ENCODE results near the gene NR1I2.

The NR1I2 gene

DNA sequence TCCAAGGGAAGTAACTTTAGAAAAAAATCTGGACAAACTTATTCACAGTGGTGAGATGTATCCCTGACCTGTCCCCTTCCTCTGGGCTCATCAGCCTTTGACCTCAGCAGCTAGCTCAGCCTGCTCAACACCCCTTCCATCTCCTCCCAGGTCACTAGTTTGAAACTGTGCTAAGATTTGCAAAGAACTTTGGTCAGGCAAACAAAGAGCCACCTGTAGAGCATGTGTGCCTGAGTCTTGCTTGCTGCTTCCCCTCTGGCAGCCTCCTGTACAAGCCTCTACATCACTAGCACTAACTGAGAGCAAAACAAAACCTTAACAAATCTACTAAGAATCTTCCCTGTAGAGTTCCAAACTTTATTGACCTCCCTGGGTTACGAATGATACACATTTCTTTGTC is 43.9 kb downstream of the NR1I2 start:
- DNase-seq, result no peak

DNA sequence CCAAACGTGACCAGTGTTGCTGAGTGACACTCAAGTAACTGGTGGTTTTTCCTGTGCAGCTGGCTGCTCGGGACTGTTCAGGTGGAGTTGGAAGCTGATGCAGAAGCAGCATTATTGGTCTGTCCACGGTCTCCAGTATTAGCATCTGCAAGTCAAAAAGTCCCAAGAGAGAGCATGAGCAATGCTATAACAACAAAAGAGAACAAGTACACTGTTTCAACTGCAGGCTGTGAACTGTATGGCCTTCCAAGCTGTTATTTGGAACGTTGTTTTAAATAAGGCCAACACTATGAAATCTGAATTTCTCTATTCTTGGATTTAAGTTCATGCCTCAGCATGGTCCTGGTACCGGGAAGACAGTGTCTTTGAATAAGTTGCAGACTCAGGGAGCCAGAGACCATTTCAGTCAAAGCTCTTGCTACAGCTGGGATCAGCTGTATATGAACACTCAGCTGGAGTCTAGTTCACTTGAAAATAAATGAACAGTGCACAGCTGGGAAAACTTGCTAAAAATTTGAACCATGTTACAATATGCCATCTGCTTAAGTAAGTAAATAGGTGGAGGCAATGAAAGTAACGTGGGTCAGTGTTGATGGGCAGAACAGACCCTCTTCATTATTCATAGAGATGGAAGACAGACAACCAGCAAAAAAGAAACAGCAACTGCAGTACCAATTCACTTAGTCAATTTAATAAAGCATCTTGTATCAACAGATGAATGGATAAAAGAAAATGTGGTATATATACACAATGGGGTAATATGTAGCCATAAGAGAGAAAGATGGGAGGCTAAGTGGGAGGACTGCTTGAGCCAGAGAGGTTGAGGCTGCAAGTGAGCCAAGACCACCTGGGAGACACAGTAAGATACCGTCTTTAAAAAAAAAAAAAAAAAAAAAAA is 45.1 kb downstream of the NR1I2 start:
- no peak for DNase-seq

- DNase-seq, result no peak
These were observed 47.5 kb downstream of the NR1I2 start for GRCh38 chr3:119829420-119829819.

DNA sequence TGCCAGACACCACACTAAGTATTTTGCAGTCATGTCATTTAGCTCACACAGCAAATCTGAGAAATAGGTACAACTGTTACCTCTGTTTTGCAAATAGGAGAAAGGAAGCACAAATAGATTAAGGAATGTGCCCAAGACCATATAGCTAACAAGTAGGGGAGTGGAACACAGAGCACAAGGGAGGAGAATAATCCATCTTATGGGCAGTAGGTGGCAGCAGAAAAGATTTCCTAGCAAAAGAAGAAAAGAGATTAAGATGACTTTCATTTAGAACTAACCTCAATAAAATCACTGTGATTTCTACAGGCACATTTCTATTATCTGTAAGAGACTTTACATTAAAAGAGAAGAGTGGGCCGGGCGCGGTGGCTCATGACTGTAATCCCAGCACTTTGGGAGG is 49.1 kb downstream of the NR1I2 start:
- no peak for DNase-seq

- peak; percentile 43 for DNase-seq
These were observed 50.1 kb downstream of the NR1I2 start for GRCh38 chr3:119831941-119832371.

- no peak for DNase-seq
These were observed 53.0 kb downstream of the NR1I2 start for GRCh38 chr3:119834754-119835370.

- DNase-seq, result no peak
These were observed 53.7 kb downstream of the NR1I2 start for GRCh38 chr3:119835556-119835955.

DNA sequence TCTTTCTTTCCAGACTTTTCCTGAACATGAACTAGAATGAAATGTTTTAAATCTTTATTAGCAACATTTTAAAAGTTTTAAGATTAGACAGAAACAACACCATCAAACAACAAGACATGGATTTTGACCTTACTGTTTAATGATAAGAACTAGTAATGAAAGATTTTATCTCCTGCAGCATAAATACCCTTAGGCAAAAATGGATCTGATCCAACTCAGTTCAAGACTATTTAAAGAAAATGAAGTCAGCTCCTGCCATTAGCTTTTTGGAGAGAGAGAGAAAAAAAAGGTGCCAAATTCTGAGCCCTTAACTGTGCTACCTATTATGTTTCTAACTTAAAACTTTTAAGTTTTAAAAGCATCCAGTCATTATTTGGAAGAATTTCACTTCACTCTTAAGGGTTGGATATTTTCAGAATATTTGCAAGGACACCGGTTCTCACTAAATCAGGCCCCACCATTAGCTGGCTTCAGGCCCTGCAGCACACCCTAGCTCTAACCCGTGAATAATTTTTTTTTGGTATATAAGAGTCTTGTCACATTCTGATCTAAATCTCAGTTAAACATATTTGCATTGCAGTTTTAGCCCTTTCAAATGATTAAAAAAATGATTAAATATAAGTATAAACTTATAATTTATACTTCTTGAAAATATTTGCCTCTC is 60.0 kb downstream of the NR1I2 start:
- DNase-seq, result no peak

DNA sequence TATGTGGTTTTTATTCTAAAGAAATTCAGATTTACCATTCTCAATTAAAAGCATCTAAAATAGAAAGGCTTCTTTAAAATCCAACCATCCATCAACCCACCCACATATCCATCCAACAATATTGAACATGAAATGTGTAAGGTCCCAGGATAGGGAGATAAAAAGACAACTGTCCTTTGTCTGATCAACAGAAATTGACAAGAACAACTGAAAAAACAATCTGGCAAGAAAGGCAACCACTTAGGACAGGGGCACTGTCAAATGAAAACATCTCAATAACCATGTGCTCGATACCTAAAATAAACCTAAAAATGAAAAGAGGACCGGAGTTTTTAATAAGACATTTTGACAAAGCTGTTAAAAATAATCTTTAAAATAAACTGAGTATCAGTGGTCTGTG is 67.2 kb downstream of the NR1I2 start:
- no peak for DNase-seq

DNA sequence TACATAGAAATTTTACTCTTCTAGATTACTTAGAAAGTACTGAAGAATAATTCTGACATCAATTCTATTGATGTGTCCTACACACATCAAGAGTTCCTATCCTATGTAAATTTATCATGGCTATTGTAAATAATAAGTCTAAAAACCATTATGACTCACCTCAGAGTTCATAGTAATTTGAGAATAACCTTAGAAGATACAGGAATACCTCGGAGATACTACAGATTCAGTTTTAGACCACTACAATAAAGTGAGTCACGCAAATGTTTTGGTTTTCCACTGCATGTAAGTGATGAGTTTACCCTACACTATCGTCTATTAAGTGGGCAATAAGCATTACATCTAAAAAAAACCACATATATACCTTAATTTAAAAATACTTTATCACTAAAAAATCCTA is 74.8 kb downstream of the NR1I2 start:
- no peak for DNase-seq

DNA sequence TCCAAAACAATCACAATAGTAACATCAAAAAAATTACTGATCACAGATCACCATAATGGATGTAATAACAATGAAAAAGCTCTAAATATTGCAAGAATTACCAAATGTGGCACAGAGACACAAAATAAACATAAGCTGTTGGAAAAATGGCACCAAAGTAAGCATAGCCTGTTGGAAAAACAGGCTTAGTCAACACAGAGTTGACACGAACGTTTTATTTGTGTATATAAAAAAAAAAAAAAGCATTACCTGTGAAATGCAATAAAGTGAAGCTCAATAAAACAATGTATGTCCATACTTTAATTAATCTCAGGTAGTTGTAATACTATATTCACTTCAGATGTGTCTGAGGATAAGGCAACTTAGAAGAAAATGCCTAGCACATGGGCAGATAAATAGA is 77.1 kb downstream of the NR1I2 start:
- no peak for DNase-seq

DNA sequence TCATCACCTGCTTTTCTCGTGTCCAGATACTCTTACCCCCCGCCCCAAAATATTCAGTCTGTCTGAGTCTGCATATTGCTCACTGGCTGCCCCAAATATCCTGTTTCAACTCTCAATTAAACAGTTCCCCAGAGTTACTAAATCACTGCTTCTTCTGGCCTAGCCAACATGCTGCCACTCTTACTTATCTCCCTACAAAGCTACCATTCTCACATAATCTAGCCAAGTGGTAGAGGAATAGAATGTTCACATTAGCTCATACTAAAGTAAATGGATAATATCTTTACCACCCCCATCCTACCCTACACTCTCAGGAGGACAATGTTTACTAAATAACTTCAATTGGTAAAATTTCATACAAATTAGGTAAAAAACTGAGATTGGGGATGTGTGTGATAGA is 77.8 kb downstream of the NR1I2 start:
- DNase-seq, result no peak

GRCh38 chr3:119861681-119862080 is 79.8 kb downstream of the NR1I2 start:
- DNase-seq, result no peak

DNA sequence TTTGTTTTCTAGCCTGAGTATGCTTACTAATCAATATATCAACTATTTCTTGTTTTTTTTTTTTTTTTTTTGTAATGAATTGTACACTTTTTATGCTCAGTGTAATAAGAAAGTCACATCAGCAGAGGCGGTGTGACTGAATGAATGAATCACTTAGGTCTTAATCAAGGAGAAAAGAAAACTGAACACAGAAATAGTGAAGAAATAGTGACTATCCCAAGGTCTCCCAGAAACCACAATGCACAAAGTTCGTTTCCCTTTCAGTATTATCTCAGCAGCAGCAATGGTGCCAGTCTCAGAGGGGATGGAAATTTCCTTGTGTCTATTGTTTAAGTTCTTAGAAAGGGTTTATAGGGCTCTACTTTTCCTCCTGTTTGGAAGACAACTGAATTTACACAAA is 80.7 kb downstream of the NR1I2 start:
- DNase-seq, result no peak

DNA sequence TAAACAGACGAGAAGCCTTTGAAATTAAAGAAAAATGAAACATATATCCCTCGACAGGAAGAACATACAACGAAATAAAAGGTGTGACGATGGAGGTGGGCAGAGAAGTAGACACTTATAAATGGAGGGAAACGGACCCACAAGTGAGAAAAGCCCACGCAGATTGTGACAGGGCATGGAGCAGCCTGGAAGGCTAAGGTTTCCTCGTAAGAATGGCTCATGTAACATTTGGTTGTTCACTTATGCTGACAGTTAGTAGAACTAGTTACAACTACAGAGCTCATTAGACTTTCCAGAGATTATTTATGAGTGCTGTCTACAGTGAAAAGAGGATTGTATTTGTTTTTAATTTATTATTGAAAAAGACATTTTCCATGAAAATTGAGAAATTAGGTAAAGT is 82.6 kb downstream of the NR1I2 start:
- DNase-seq, result no peak

Measured in kidney glomerular epithelial cell (primary cell).